K562 (cell line): Measurements from ENCODE around the gene SUMF1. TPM values are rescaled to one million over a fixed set of nuclear protein-coding genes. Genes with fewer than 3 reads are reported as not detected.
A peak's percentile ranks its signal among the peaks of the same experiment; 100 is the strongest.

Experiments used
- ATAC-seq: fragments of 200-7000 bp; cut with Tn5 transposase; 3 replicates; pipeline ENCODE4 v1.9.1; 2020; ENCODE audit warnings: moderate library complexity
- BruUV-seq: library from RNA; stranded (reverse); fragments of 400-500 nt; replicated peaks from 2 replicates; lab custom pipeline; 2021; lab: Mats Ljungman, UMichigan
- CTCF ChIA-PET: fragments of 300-600 bp; formaldehyde crosslinking; extraction: SDS; loops from one replicate; lab custom pipeline; 2021; ENCODE audit warnings: low intra/inter-chr PET ratio; lab: Yijun Ruan, JAX
- POLR2A ChIA-PET: fragments of 300-600, 350-650 bp; sonication (Branson Sonifier 250); formaldehyde crosslinking; extraction: SDS; loops from one replicate; lab custom pipeline; 2021; ENCODE audit warnings: antibody characterized with exemption, inconsistent platforms; lab: Yijun Ruan, JAX
- DNase-seq, 4 experiments: peaks; one replicate each; pipeline versions ENCODE4 v3.0.0 to v3.0.0-alpha.2; 2011 to 2018; ENCODE audit warnings: low spot score in 3 of 4, mixed read lengths in 3 of 4; ENCODE audit errors: extremely low read depth in 1 of 4
- FAIRE-seq: peaks from 2 replicates; lab custom pipeline; 2011; peaks lifted over from hg19 to GRCh38; lab: Jason Lieb, UNC
- H2AFZ ChIP-seq: 2 replicates; pipeline ENCODE4 v1.6.0; 2011; ENCODE audit warnings: low read depth, low read length, control low read depth, inconsistent platforms
- H3K27ac ChIP-seq: fragments of 200-600 bp; 3 replicates; pipeline ENCODE4 v1.8.0; 2011; ENCODE audit warnings: low read depth, mild to moderate bottlenecking, control low read depth, inconsistent platforms, low read length, moderate library complexity, mixed read lengths; ENCODE audit errors: extremely low read depth
- H3K27me3 ChIP-seq, 2 experiments: fragments of 300-600 bp in 1 of 2; 2 replicates in 1 of 2; 3 replicates in 1 of 2; pipeline versions ENCODE4 v1.6.0 to v1.8.0; 2011; ENCODE audit warnings: inconsistent platforms in 2 of 2, low read length in 2 of 2, mild to moderate bottlenecking in 1 of 2, mixed read lengths in 1 of 2, moderate library complexity in 1 of 2; ENCODE audit not compliant: control insufficient read depth in 2 of 2, insufficient read depth in 2 of 2
- H3K36me3 ChIP-seq: fragments of 300-600 bp; 3 replicates; pipeline ENCODE4 v1.8.0; 2011; ENCODE audit warnings: mild to moderate bottlenecking, low read length, inconsistent platforms; ENCODE audit not compliant: control insufficient read depth, insufficient read depth
- H3K4me1 ChIP-seq, 2 experiments: fragments of 200-600 bp in 1 of 2; replicated peaks in 1 of 2; 2 replicates in 1 of 2; 3 replicates in 1 of 2; pipeline versions ENCODE4 v1.5.1 to v1.8.0; 2011; ENCODE audit warnings: inconsistent platforms in 2 of 2, low read length in 2 of 2, mild to moderate bottlenecking in 1 of 2, mixed read lengths in 1 of 2, moderate library complexity in 1 of 2; ENCODE audit not compliant: control insufficient read depth in 2 of 2, insufficient read depth in 2 of 2
- H3K4me2 ChIP-seq: 2 replicates; pipeline ENCODE4 v1.6.1; 2011; ENCODE audit warnings: low read length, control low read depth, inconsistent platforms, mixed read lengths; ENCODE audit not compliant: insufficient read depth
- H3K4me3 ChIP-seq: fragments of 200-600 bp; sonication (generic), shearing (Covaris generic); 2 replicates; pipeline ENCODE4 v1.5.1; 2016; ENCODE audit warnings: control low read depth, inconsistent platforms
- H3K79me2 ChIP-seq: fragments of 200-600 bp; 3 replicates; pipeline ENCODE4 v1.8.0; 2011; ENCODE audit warnings: low read length, inconsistent platforms; ENCODE audit not compliant: control insufficient read depth, insufficient read depth
- H3K9ac ChIP-seq, 2 experiments: 2 replicates each; pipeline versions ENCODE4 v1.6.0 to v1.6.1; 2011; ENCODE audit warnings: low read depth in 2 of 2, low read length in 2 of 2, control low read depth in 1 of 2, inconsistent platforms in 1 of 2, mild to moderate bottlenecking in 1 of 2, mixed read lengths in 1 of 2; ENCODE audit not compliant: insufficient read depth in 1 of 2
- H3K9me1 ChIP-seq: one replicate; pipeline ENCODE4 v1.6.0; 2011; ENCODE audit warnings: inconsistent platforms, mild to moderate bottlenecking, low read length, moderate library complexity; ENCODE audit not compliant: control insufficient read depth, insufficient read depth
- H3K9me3 ChIP-seq: replicated peaks from 2 replicates; pipeline ENCODE4 v1.5.1; 2011; ENCODE audit warnings: low read depth, low read length, inconsistent platforms; ENCODE audit not compliant: control insufficient read depth, insufficient read depth
- H4K20me1 ChIP-seq: replicated peaks from 2 replicates; pipeline ENCODE4 v1.6.1; 2011; ENCODE audit warnings: low read length, inconsistent platforms, mixed read lengths; ENCODE audit not compliant: control insufficient read depth, insufficient read depth
- FOSL1 ChIP-seq: fragments of 200-800 bp; sonication (Bioruptor generic); conservative IDR thresholded peaks from 2 replicates; pipeline ENCODE4 v1.6.1; 2016; ENCODE audit warnings: missing genetic modification characterization, missing compliant biosample characterization
- HDGF ChIP-seq: fragments of 450-650 bp; IDR thresholded peaks from 2 replicates; pipeline ENCODE4 v1.6.1; 2016
- PURB ChIP-seq: sonication (generic); formaldehyde crosslinking; IDR thresholded peaks from 2 replicates; pipeline ENCODE4 v1.9.0; 2021; ENCODE audit warnings: low read depth, mild to moderate bottlenecking, missing genetic modification reagents
- ZNF175 ChIP-seq: fragments of 200-800 bp; sonication (Bioruptor generic); IDR thresholded peaks from 2 replicates; pipeline ENCODE4 v1.6.1; 2016; ENCODE audit warnings: low read depth, mild to moderate bottlenecking, missing genetic modification characterization, missing compliant biosample characterization
- ZNF584 ChIP-seq: fragments of 200-800 bp; sonication (Bioruptor generic); IDR thresholded peaks from 2 replicates; pipeline ENCODE4 v1.6.1; 2016; ENCODE audit warnings: low read depth, mild to moderate bottlenecking, missing genetic modification characterization, missing compliant biosample characterization
- WGBS: fragments of 100-300 bp; shearing (Covaris generic); methylation state at CpG from one replicate; pipeline ENCODE4 v1.1.6; 2016; ENCODE audit warnings: low coverage, mixed read lengths; ENCODE audit not compliant: insufficient coverage; ENCODE audit errors: missing lambda C conversion rate; 5-methylcytosine and 5-hydroxymethylcytosine counted together
- in situ Hi-C: fragments of 300-500 bp; cut with MboI; formaldehyde crosslinking; loops from 4 replicates; pipeline ENCODE4 v1.15.0; 2018; ENCODE audit warnings: inconsistent platforms, mixed read lengths
- intact Hi-C: fragments of 100-400 bp; cut with micrococcal nuclease; formaldehyde crosslinking; loops from 2 replicates; pipeline ENCODE4 v1.14.2; 2022
- polyA plus RNA-seq, 8 experiments: library from polyadenylated mRNA; depleted of rRNA in 4 of 8; stranded (reverse) in 5 of 8; unstranded in 3 of 8; fragments of >200 nt; fragmentation: Nextera tagmentation in 2 of 8; fragmentation: Illumina TruSeq in 1 of 8; extraction: Ambion mirVana in 2 of 8; extraction: Trizol in 1 of 8; gene quantifications; 2 replicates each; pipeline versions ENCODE4 v1.2.1 to v1.2.3, GENCODE V29; 2011 to 2014; ENCODE audit warnings: inconsistent platforms in 1 of 8, missing spikeins in 1 of 8
- total RNA-seq, 7 experiments: library from RNA; depleted of rRNA in 6 of 7; stranded (reverse); fragments of >200 nt in 6 of 7; fragmentation: Illumina TruSeq in 2 of 7; extraction: Trizol in 2 of 7; gene quantifications; 2 replicates each; pipeline versions ENCODE4 v1.2.1 to v1.2.3, GENCODE V29; 2011 to 2021; ENCODE audit warnings: low replicate concordance in 1 of 7
- TF ChIP-seq, protein P1 (sequence below): fragments of 250-450 bp; sonication (Bioruptor Pico); IDR thresholded peaks from 2 replicates; pipeline ENCODE4 v1.5.0; 2020; ENCODE audit warnings: mild to moderate bottlenecking, borderline replicate concordance
- TF ChIP-seq, protein P2 (sequence below): fragments of 450-650 bp; IDR thresholded peaks from 2 replicates; pipeline ENCODE4 v1.6.1; 2016; ENCODE audit warnings: low read depth
- TF ChIP-seq, protein P3 (sequence below): fragments of 250-450 bp; sonication (Bioruptor Pico); IDR thresholded peaks from 2 replicates; pipeline ENCODE4 v1.5.0; 2021; ENCODE audit warnings: mild to moderate bottlenecking, borderline replicate concordance

Gene SUMF1
- total and polyA plus RNA-seq, 9 of the 15 experiments (the other 6 are each of a cell fraction or from before 2014, with no cell fraction given), result 1.3 to 7.4 (median 4.2) TPM

DNA sequence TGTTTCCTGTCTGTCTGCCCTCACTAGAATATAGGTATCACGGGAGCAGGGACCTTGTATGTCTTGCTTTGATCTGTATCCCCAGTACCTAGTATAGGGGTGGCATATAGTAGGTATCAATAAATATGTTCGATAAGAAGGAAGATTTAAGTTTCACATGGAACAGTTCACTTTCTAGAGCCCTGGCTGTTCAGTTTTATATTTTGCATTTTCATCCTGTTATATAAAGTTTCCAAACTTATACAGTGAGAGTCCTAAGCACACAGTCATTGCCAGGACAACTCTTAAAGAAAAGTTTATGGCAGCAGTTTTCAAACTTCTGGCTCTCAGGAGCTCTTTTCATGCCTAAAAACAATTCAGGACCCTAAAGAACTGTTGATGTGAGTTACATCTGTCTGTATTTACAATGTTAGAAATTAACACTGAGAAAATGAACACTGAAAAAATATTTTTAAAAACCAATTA lies 39.5 kb upstream of the SUMF1 start:
- H3K4me2 ChIP-seq, result peak overlapping the region; percentile 8; the same call in 1 of the 2 replicates
- H3K27me3 ChIP-seq, result no peaks in the 10 kb centered on the region
- FAIRE-seq (no peak), ATAC-seq (peak; percentile 14), DNase-seq (no peak)
- H3K9me3 ChIP-seq, result no peaks in the 10 kb centered on the region
- peaks cover 15 to 55% of the 10 kb centered on the region in 2 experiments for H3K4me1 ChIP-seq
- no peaks in the 10 kb centered on the region; the same call in 1 of the 2 replicates for H4K20me1 ChIP-seq
- H3K79me2 ChIP-seq, result peaks cover 11% of the 10 kb centered on the region; the same call in 1 of the 3 replicates
- no peak overlapping the region for H3K4me3 ChIP-seq
- in situ Hi-C loops (no loop called here), intact Hi-C loops (loop anchor here (1.0 kb wide), 1 partner anchor 26 kb away; no protein-coding TSS in a partner anchor)
- H3K9me1 ChIP-seq, result no peaks in the 10 kb centered on the region
- CTCF ChIA-PET, result no interaction called here
- whole genome bisulfite sequencing, result 10% methylated on average over 2 of the region's 2 CpGs
- POLR2A ChIA-PET, result interaction anchor here (1.2 to 10.9 kb wide), 7 partner anchors 9 to 39 kb away, joined by 3 to 220 read pairs (median 10); partner anchors contain the start of genes ITPR1 and SUMF1
- H3K27ac ChIP-seq, result peak overlapping the region; percentile 11; the same call in 1 of the 3 replicates
- H2AFZ ChIP-seq, result no peak overlapping the region
- BruUV-seq, result no TSS peak
- peaks cover under 1% of the 10 kb centered on the region; the same call in 1 of the 3 replicates for H3K36me3 ChIP-seq
- 0 out of 4 replicates have a peak overlapping the region, but pooled peaks of 1 of the 2 experiments have one; percentile 5 for H3K9ac ChIP-seq
- TF ChIP-seq ZNF175 (CRISPR knock-in tag) (peak; percentile 42; the same call in 1 of the 2 replicates), HDGF (no peak), PURB (CRISPR knock-in tag) (no peak), FOSL1 (tag) (peak; percentile 30; the same call in 1 of the 2 replicates), ZNF584 (CRISPR knock-in tag) (0 out of 2 replicates have a peak, but pooled peaks have one; percentile 82)
- TF ChIP-seq, protein P1, sequence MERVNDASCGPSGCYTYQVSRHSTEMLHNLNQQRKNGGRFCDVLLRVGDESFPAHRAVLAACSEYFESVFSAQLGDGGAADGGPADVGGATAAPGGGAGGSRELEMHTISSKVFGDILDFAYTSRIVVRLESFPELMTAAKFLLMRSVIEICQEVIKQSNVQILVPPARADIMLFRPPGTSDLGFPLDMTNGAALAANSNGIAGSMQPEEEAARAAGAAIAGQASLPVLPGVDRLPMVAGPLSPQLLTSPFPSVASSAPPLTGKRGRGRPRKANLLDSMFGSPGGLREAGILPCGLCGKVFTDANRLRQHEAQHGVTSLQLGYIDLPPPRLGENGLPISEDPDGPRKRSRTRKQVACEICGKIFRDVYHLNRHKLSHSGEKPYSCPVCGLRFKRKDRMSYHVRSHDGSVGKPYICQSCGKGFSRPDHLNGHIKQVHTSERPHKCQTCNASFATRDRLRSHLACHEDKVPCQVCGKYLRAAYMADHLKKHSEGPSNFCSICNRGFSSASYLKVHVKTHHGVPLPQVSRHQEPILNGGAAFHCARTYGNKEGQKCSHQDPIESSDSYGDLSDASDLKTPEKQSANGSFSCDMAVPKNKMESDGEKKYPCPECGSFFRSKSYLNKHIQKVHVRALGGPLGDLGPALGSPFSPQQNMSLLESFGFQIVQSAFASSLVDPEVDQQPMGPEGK (CRISPR knock-in tag), result 0 out of 2 replicates have a peak, but pooled peaks have one; percentile 22
- TF ChIP-seq, protein P2, sequence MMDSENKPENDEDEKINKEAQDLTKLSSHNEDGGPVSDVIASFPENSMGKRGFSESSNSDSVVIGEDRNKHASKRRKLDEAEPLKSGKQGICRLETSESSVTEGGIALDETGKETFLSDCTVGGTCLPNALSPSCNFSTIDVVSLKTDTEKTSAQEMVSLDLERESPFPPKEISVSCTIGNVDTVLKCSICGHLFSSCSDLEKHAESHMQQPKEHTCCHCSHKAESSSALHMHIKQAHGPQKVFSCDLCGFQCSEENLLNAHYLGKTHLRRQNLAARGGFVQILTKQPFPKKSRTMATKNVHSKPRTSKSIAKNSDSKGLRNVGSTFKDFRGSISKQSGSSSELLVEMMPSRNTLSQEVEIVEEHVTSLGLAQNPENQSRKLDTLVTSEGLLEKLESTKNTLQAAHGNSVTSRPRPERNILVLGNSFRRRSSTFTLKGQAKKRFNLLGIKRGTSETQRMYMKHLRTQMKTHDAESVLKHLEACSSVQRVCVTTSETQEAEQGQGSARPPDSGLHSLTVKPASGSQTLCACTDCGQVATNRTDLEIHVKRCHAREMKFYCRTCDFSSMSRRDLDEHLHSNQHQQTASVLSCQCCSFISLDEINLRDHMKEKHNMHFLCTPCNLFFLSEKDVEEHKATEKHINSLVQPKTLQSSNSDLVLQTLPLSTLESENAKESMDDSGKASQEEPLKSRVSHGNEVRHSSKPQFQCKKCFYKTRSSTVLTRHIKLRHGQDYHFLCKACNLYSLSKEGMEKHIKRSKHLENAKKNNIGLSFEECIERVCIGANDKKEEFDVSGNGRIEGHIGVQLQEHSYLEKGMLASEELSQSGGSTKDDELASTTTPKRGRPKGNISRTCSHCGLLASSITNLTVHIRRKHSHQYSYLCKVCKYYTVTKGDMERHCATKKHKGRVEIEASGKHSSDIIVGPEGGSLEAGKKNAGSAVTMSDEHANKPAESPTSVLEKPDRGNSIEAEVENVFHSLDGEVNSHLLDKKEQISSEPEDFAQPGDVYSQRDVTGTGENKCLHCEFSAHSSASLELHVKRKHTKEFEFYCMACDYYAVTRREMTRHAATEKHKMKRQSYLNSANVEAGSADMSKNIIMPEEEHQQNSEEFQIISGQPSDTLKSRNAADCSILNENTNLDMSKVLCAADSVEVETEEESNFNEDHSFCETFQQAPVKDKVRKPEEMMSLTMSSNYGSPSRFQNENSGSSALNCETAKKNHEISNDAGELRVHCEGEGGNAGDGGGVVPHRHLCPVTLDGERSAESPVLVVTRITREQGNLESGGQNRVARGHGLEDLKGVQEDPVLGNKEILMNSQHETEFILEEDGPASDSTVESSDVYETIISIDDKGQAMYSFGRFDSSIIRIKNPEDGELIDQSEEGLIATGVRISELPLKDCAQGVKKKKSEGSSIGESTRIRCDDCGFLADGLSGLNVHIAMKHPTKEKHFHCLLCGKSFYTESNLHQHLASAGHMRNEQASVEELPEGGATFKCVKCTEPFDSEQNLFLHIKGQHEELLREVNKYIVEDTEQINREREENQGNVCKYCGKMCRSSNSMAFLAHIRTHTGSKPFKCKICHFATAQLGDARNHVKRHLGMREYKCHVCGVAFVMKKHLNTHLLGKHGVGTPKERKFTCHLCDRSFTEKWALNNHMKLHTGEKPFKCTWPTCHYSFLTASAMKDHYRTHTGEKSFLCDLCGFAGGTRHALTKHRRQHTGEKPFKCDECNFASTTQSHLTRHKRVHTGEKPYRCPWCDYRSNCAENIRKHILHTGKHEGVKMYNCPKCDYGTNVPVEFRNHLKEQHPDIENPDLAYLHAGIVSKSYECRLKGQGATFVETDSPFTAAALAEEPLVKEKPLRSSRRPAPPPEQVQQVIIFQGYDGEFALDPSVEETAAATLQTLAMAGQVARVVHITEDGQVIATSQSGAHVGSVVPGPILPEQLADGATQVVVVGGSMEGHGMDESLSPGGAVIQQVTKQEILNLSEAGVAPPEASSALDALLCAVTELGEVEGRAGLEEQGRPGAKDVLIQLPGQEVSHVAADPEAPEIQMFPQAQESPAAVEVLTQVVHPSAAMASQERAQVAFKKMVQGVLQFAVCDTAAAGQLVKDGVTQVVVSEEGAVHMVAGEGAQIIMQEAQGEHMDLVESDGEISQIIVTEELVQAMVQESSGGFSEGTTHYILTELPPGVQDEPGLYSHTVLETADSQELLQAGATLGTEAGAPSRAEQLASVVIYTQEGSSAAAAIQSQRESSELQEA, result no peak
- TF ChIP-seq, protein P3, sequence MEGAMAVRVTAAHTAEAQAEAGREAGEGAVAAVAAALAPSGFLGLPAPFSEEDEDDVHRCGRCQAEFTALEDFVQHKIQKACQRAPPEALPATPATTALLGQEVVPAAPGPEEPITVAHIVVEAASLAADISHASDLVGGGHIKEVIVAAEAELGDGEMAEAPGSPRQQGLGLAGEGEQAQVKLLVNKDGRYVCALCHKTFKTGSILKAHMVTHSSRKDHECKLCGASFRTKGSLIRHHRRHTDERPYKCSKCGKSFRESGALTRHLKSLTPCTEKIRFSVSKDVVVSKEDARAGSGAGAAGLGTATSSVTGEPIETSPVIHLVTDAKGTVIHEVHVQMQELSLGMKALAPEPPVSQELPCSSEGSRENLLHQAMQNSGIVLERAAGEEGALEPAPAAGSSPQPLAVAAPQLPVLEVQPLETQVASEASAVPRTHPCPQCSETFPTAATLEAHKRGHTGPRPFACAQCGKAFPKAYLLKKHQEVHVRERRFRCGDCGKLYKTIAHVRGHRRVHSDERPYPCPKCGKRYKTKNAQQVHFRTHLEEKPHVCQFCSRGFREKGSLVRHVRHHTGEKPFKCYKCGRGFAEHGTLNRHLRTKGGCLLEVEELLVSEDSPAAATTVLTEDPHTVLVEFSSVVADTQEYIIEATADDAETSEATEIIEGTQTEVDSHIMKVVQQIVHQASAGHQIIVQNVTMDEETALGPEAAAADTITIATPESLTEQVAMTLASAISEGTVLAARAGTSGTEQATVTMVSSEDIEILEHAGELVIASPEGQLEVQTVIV, result peak; percentile 73; the same call in 1 of the 2 replicates
